Keratinocyte (primary cell): ENCODE data around the gene NCKAP5. TPM values are rescaled to one million over a fixed set of nuclear protein-coding genes. Genes with fewer than 3 reads are reported as not detected.

Source experiments
- DNase-seq: peaks from one replicate; pipeline ENCODE4 v3.0.0-alpha.2; 2011; ENCODE audit warnings: low read depth, missing footprints, low spot score
- FAIRE-seq: peaks from 2 replicates; lab custom pipeline; 2011; peaks lifted over from hg19 to GRCh38; lab: Jason Lieb, UNC
- H2AFZ ChIP-seq: 2 replicates; pipeline ENCODE4 v1.6.0; 2012; ENCODE audit warnings: low read length, control low read depth, inconsistent platforms; ENCODE audit not compliant: control insufficient read depth
- H3K27ac ChIP-seq: 2 replicates; pipeline ENCODE4 v1.5.1; 2011; ENCODE audit warnings: low read length; ENCODE audit not compliant: control insufficient read depth, insufficient read depth
- H3K27me3 ChIP-seq: 3 replicates; pipeline ENCODE4 v1.6.0; 2011; ENCODE audit warnings: low read length; ENCODE audit not compliant: control insufficient read depth, insufficient read depth; ENCODE audit errors: extremely low read depth
- H3K36me3 ChIP-seq, 2 experiments: 2 replicates in 1 of 2; 3 replicates in 1 of 2; pipeline ENCODE4 v1.5.1; 2011; ENCODE audit warnings: low read length in 2 of 2, mild to moderate bottlenecking in 1 of 2; ENCODE audit not compliant: control insufficient read depth in 2 of 2, insufficient read depth in 2 of 2; ENCODE audit errors: extremely low read depth in 1 of 2
- H3K4me1 ChIP-seq: 3 replicates; pipeline ENCODE4 v1.5.1; 2011; ENCODE audit warnings: low read length; ENCODE audit not compliant: control insufficient read depth, insufficient read depth; ENCODE audit errors: extremely low read depth
- H3K4me2 ChIP-seq: 3 replicates; pipeline ENCODE4 v1.6.0; 2011; ENCODE audit warnings: low read depth, low read length; ENCODE audit not compliant: control insufficient read depth, insufficient read depth; ENCODE audit errors: extremely low read depth
- H3K4me3 ChIP-seq, 3 experiments: fragments of 200-600 bp in 1 of 3; sonication (generic) in 1 of 3; 2 replicates in 2 of 3; 3 replicates in 1 of 3; pipeline ENCODE4 v1.5.1; 2011 to 2016; ENCODE audit warnings: low read length in 3 of 3, mild to moderate bottlenecking in 3 of 3, control low read depth in 2 of 3, inconsistent platforms in 1 of 3, low read depth in 1 of 3, mixed read lengths in 1 of 3, mixed run types in 1 of 3, moderate library complexity in 1 of 3; ENCODE audit not compliant: control insufficient read depth in 2 of 3, insufficient read depth in 2 of 3; ENCODE audit errors: extremely low read depth in 1 of 3
- H3K79me2 ChIP-seq: 2 replicates; pipeline ENCODE4 v1.6.0; 2012; ENCODE audit warnings: low read length; ENCODE audit not compliant: control insufficient read depth, insufficient read depth
- H3K9ac ChIP-seq: 3 replicates; pipeline ENCODE4 v1.6.0; 2011; ENCODE audit warnings: low read length; ENCODE audit not compliant: control insufficient read depth, insufficient read depth; ENCODE audit errors: extremely low read depth
- H3K9me1 ChIP-seq: 3 replicates; pipeline ENCODE4 v1.6.0; 2011; ENCODE audit warnings: low read length; ENCODE audit not compliant: control insufficient read depth, insufficient read depth; ENCODE audit errors: extremely low read depth
- H3K9me3 ChIP-seq: 2 replicates; pipeline ENCODE4 v1.5.1; 2012; ENCODE audit warnings: low read depth, low read length; ENCODE audit not compliant: control insufficient read depth
- H4K20me1 ChIP-seq: 3 replicates; pipeline ENCODE4 v1.6.0; 2011; ENCODE audit warnings: low read length; ENCODE audit not compliant: control insufficient read depth, insufficient read depth; ENCODE audit errors: extremely low read depth
- EZH2 ChIP-seq: IDR thresholded peaks from one replicate; pipeline ENCODE4 v1.6.1; 2012; ENCODE audit warnings: inconsistent platforms, mild to moderate bottlenecking, low read length, moderate library complexity
- dilution Hi-C: fragments of 300-500 bp; cut with MboI; formaldehyde crosslinking; loops from one replicate; pipeline ENCODE4 v1.7.0; 2020; ENCODE audit warnings: low sequenced_read_pairs; ENCODE audit not compliant: extremely low pct_ligation_motif_present
- polyA plus RNA-seq, 5 experiments: library from polyadenylated mRNA; depleted of rRNA in 3 of 5; stranded (reverse) in 3 of 5; stranded (forward) in 1 of 5; unstranded in 1 of 5; fragments of >200 nt; gene quantifications; 1 replicate in 1 of 5; 2 replicates in 3 of 5; 3 replicates in 1 of 5; pipeline versions ENCODE4 v1.2.1 to v1.2.3, GENCODE V29; 2011 to 2012; ENCODE audit warnings: missing spikeins in 2 of 5, low read depth in 1 of 5, low replicate concordance in 1 of 5
- TF ChIP-seq, protein P1 (sequence below), 3 experiments: IDR thresholded peaks in 1 of 3; conservative IDR thresholded peaks in 1 of 3; optimal IDR thresholded peaks in 1 of 3; 2 replicates in 2 of 3; 3 replicates in 1 of 3; pipeline versions ENCODE3 to v1.5.1; 2011; ENCODE audit warnings: low read length in 3 of 3, mild to moderate bottlenecking in 3 of 3, moderate library complexity in 2 of 3, control low read depth in 1 of 3, inconsistent platforms in 1 of 3; ENCODE audit not compliant: insufficient read depth in 2 of 3; ENCODE audit errors: extremely low read depth in 1 of 3

The NCKAP5 gene
- polyA plus RNA-seq, 1 donor (not counting 4 experiments of a cell fraction or from before 2014, with no cell fraction given), result 3.6 TPM

DNA sequence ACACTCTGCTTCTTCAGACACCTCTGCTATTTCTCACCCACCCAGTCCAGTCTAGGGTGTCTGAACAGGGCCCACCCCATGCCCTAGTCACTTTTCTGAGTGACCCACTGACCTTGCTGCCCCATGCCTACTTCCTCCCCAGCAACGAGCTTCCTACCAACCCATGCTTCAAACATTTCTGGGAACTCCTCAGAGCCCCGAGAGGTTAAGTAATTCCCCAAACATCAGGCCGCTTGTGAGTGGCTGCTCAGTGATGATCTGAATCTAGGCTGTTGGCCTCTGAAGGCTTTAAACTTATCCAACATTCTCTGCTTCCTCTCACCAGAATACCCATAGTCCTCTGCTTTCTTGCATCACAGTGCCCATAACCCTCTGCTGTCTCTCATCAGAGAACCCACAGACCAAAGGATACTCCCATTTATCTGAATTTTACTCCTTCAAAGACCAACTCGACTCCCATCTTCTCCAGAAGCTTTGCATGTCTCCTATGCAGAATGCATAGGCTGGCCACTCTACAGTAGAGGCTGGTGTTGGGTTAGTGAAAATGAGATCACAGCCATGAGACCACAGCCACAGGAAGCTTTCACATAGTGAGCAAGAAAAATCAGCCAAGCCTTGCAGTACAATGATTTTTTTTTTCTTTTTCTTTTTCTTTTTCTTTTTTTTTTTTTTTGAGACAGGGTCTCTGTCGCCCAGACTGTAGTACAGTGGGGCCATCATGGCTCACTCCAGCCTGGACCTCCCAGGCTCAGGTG is 588.7 kb downstream of the NCKAP5 start:
- no peak overlapping the region for H3K4me2 ChIP-seq
- H3K36me3 ChIP-seq, result no peaks in the 10 kb centered on the region
- no peak overlapping the region for H3K9ac ChIP-seq
- no peak overlapping the region for H3K27ac ChIP-seq
- TF ChIP-seq EZH2, result no peak
- TF ChIP-seq, protein P1, sequence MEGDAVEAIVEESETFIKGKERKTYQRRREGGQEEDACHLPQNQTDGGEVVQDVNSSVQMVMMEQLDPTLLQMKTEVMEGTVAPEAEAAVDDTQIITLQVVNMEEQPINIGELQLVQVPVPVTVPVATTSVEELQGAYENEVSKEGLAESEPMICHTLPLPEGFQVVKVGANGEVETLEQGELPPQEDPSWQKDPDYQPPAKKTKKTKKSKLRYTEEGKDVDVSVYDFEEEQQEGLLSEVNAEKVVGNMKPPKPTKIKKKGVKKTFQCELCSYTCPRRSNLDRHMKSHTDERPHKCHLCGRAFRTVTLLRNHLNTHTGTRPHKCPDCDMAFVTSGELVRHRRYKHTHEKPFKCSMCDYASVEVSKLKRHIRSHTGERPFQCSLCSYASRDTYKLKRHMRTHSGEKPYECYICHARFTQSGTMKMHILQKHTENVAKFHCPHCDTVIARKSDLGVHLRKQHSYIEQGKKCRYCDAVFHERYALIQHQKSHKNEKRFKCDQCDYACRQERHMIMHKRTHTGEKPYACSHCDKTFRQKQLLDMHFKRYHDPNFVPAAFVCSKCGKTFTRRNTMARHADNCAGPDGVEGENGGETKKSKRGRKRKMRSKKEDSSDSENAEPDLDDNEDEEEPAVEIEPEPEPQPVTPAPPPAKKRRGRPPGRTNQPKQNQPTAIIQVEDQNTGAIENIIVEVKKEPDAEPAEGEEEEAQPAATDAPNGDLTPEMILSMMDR (optimal IDR thresholded peaks at IDR 0.05 in 1 of 3, IDR thresholded peaks at IDR 0.05 in 1 of 3, conservative IDR thresholded peaks at IDR 0.05 in 1 of 3; ENCODE audit: extremely low read depth in 1 of 3, insufficient read depth in 2 of 3, low read length in 3 of 3), result no peak
- H2AFZ ChIP-seq, result no peak overlapping the region
- no peak for FAIRE-seq
- no peaks in the 10 kb centered on the region for H3K9me3 ChIP-seq
- no peaks in the 10 kb centered on the region for H3K9me1 ChIP-seq
- H3K27me3 ChIP-seq, result no peaks in the 10 kb centered on the region
- dilution Hi-C loops, result no loop called here
- no peaks in the 10 kb centered on the region for H3K79me2 ChIP-seq
- H4K20me1 ChIP-seq, result no peaks in the 10 kb centered on the region
- H3K4me1 ChIP-seq, result peaks cover 13% of the 10 kb centered on the region
- no peak for DNase-seq
- H3K4me3 ChIP-seq, result no peak overlapping the region

DNA sequence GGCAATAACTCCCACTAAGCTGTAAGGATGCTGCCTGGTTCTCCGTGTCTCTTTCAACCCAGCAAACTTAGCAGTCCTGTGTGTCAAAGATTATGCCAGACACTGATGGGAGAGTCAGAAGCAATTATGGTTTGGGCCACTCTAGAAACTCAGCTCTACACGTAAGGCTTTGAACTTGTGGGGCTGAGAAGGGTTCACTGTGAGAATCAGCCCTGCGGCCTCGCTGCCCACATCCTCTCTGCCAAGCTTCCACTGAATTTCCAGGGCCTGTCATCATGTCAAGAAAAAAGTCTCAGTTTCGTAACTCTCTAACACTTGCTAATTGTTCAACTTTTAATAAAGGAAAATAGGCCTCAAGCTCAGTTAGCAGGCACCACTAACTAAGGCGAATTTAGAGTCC is 589.4 kb downstream of the NCKAP5 start:
- dilution Hi-C loops, result no loop called here

More for the DNA sequence above, 589.4 kb downstream of the NCKAP5 start:
- Histone ChIP-seq H3K4me3 (no peak overlapping the region), H3K27ac (no peak overlapping the region), H3K4me2 (no peak overlapping the region), H3K9me1 (no peaks in the 10 kb centered on the region), H3K4me1 (peaks cover 14% of the 10 kb centered on the region), H3K79me2 (no peaks in the 10 kb centered on the region), H3K9ac (no peak overlapping the region), H3K27me3 (no peaks in the 10 kb centered on the region), H2AFZ (no peak overlapping the region), H3K9me3 (no peaks in the 10 kb centered on the region), H4K20me1 (no peaks in the 10 kb centered on the region), H3K36me3 (no peaks in the 10 kb centered on the region)
- no peak for DNase-seq
- no peak for TF ChIP-seq EZH2
- TF ChIP-seq, protein P1 (optimal IDR thresholded peaks at IDR 0.05 in 1 of 3, IDR thresholded peaks at IDR 0.05 in 1 of 3, conservative IDR thresholded peaks at IDR 0.05 in 1 of 3; ENCODE audit: extremely low read depth in 1 of 3, insufficient read depth in 2 of 3, low read length in 3 of 3), result no peak
- no peak for FAIRE-seq
